Inflammatory macrophage treated with lipopolysaccharide for 1 hour (primary cell): Measurements from ENCODE around the gene PRPF8.
"Not testable (repeated sequence)": the region's sequence is repeated elsewhere in the genome, so short reads cannot be mapped to it uniquely, and the experiment has no call there.

Experiments used
- DNase-seq, 2 donors: peaks; one replicate each; pipeline ENCODE4 v3.0.0-alpha.2; 2020 to 2022

PRPF8 gene

GRCh38 chr17:1688405-1688804 lies 3.7 kb upstream of the PRPF8 start:
- not testable (repeated sequence) for DNase-seq

GRCh38 chr17:1686086-1686485 lies 1.4 kb upstream of the PRPF8 start:
- no peak for DNase-seq

GRCh38 chr17:1683459-1683858 lies 1.2 kb downstream of the PRPF8 start:
- DNase-seq: peak; percentile 27 to 54

GRCh38 chr17:1676401-1676800 lies 8.3 kb downstream of the PRPF8 start:
- DNase-seq: no peak

- peak; percentile 11 to 63 for DNase-seq
These were observed 11.5 kb downstream of the PRPF8 start for GRCh38 chr17:1673041-1673785.

GRCh38 chr17:1663934-1664333 lies 20.7 kb downstream of the PRPF8 start:
- not testable (repeated sequence) for DNase-seq

- no peak for DNase-seq
These were observed 23.6 kb downstream of the PRPF8 start for GRCh38 chr17:1661045-1661444.

- no peak for DNase-seq
These were observed 26.6 kb downstream of the PRPF8 start for GRCh38 chr17:1658100-1658499.

GRCh38 chr17:1653735-1654134 lies 30.9 kb downstream of the PRPF8 start:
- no peak for DNase-seq

GRCh38 chr17:1652794-1653193 lies 31.9 kb downstream of the PRPF8 start:
- not testable (repeated sequence) for DNase-seq

- DNase-seq: no peak
These were observed 33.2 kb downstream of the PRPF8 start for GRCh38 chr17:1651559-1651844.

- DNase-seq: no peak
These were observed 33.7 kb downstream of the PRPF8 start for GRCh38 chr17:1650731-1651558.

GRCh38 chr17:1649844-1650501 lies 34.7 kb downstream of the PRPF8 start, which contains the start of gene RILP:
Gene RILP, minus strand, starts transcription at chr17:1649866. Its CDS starts 62 bp downstream, at chr17:1649804.
- peak; percentile 65 to 70 for DNase-seq

- DNase-seq: peak; percentile 90 to 97
These were observed 35.5 kb downstream of the PRPF8 start for GRCh38 chr17:1648963-1649843.

GRCh38 chr17:1648173-1648962 lies 36.3 kb downstream of the PRPF8 start:
- peak in 1 of 2 donors; percentile 36 for DNase-seq

GRCh38 chr17:1647802-1648171 lies 36.9 kb downstream of the PRPF8 start:
- DNase-seq: no peak

GRCh38 chr17:1646199-1646875 lies 38.3 kb downstream of the PRPF8 start:
- no peak for DNase-seq

- peak; percentile 73 to 79 for DNase-seq
These were observed 39.2 kb downstream of the PRPF8 start, which contains the start of gene SCARF1 for GRCh38 chr17:1645207-1646171. Gene SCARF1, minus strand, starts transcription at chr17:1645732. Its CDS starts 35 bp downstream, at chr17:1645697.

GRCh38 chr17:1644493-1645206 lies 40.0 kb downstream of the PRPF8 start:
- peak; percentile 58 to 88 for DNase-seq
